Effector CD4-positive, alpha-beta T cell (primary cell): ENCODE measurements around the gene PDE3B.
A peak's percentile ranks its signal among the peaks of the same experiment; 100 is the strongest.
"Not testable (repeated sequence)": the region's sequence is repeated elsewhere in the genome, so short reads cannot be mapped to it uniquely, and the experiment has no call there.

Experiments
- DNase-seq: peaks from one replicate; pipeline ENCODE4 v3.0.0-alpha.2; 2020

PDE3B gene

DNA sequence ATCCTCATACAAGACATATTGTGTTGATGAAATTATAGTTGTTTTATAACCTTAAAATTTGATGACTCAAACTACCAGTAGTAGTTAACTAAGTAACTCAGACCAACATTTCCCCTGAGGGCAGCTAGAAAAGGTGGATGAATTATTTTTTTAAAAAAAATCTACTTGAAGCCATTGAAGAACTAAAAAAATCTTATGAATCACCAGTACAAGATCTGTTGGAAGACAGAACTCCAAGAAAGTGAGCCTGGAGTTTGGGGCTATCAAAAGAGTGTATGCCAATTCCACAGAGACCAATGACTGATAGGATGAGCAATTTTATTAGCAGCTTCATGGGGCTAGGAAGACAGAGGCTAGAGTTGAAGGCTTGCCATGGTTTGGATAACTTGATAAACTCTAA, 176.0 kb downstream of the PDE3B start:
- DNase-seq, result no peak

DNA sequence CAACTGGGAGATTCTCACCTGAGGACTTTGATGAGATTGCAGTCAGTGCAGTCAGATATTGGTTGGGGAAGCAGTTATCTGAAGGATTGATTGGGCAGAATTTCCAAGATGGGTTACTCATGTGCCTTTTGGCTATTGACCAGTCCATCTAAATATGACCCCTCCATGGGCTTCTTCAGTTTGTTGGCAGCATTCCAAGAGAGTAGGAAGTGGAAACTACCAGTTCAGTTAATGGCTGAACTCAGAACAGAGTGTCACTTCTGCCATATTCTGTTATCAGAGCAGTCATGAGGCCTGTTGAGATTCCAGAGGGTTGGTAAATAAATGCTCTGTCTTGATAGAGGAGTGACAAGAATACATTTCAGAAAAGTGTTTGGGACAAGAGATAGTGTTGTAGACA, 177.4 kb downstream of the PDE3B start:
- no peak for DNase-seq

DNA sequence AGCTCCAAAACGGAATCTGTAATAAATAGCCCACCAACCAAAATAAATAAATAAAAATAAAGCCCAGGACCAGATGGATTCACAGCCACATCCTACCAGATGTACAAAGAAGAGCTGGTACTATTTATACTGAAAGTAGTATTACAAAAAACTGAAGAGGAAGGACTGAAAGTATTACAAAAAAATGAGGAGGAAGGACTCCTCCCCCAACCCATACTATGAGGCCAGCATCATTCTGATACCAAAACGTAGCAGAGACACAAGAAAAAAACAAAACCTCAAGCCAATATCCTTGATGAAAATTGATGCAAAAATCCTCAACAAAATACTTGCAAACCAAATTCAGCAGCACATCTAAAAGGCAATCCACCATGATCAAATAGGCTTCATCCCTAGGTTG, 183.0 kb downstream of the PDE3B start:
- no peak for DNase-seq

DNA sequence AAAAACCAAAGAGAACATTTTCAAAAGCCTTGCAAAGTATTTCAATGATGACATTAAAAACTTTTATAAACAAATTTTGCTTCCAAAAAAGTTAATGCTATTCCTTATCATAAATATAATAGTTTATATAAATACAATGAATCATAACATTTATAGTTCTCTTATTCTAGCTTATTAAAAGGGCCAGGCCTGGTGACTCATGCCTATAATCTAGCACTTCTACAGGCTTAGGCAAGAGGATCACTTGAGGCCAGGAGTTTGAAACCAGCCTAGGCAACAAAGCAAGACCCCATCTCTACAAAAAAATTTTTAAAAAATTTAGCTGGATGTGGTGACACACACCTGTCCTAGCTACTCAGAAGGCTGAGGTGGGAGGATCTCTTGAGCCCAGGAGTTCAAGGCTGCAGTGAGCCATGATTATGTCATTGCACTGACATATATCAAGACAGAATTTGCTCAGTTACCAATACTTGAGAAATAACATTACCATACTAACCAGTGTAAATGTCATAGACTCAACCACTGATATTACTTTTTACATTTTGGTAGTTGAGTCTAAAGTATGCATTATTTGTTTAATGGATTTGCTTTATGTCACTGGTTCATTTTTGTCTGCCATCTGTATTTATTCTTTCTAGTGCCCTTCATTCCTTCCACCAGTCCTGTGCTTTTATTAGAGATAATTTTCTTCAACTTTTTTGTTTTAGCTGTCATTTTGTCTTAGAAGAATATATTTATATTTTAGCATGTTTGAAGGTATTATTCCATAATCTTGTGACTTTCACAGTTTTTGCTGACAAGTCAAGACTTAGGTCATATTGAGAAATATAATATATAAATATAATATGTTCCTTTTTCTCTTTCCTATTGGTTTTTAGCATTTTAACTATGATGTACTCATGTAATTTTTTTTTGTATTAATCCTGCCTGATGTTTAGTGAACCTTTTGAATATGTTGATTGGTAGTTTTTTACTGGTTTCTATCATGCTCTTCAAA, 192.2 kb downstream of the PDE3B start:
- no peak for DNase-seq

DNA sequence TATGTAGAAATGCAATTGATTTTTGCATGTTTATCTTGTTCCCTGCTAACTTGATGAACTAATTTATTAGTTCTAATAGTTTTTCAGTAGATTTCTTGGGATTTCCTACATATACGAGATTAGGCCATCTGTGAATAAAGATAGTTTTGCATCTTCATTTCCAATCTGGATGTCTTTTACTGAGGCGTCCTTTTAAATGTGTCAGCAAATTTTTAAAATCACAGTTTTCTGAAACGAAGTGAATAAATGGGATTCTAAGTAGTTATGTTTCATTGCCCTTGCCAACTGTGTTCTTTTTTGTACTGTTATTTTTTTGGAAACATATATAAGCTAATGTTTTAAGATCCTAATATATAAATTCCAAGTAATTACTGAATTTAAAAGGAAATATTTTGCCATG, 198.4 kb downstream of the PDE3B start:
- no peak for DNase-seq

DNA sequence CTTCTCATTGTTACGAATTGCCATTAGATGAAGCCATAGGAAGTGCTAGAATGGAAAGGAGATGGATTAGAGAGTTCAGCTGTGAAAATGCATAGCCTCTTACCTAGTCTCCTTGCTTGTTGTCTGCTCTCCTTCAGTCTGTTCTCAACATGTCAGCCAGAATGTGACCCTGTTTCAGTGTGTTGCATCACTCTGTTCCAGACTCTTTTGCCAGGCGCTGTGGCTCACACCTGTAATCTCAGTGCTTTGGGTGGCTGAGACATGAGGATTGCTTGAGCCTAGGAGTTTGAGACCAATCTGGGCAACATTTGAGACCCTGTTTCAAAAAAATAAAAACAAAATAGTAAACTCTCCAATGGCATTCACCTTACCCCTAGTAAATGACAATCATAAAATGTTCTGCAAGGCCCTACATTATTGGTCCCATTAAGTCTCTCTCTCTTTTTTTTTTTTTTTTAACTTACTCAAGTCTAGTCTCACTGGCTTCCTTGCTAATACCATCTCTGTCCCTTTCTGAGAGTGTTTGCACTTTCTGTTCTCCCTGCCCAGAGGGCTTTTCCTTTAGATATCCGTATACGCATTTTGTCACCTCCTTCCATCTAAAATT, 209.1 kb downstream of the PDE3B start:
- DNase-seq, result no peak

DNA sequence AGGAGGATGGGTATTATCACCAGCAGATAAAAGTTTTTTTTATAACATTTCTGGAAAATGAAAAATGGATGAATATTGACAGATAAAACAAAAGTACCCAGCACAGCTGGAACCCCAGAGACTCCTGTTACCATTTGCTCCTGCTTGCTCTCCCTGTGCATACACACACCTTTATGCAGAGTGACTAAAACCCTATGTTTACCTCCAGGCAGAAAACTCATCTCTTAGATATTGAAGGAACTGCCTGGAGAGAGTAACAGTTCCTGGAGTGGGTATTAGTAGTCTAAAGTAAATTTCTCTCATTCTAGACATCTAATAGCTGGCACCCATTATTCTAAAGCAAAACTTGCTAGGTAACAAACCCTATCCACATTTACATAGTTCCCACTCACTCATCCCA, 210.5 kb downstream of the PDE3B start:
- no peak for DNase-seq

DNA sequence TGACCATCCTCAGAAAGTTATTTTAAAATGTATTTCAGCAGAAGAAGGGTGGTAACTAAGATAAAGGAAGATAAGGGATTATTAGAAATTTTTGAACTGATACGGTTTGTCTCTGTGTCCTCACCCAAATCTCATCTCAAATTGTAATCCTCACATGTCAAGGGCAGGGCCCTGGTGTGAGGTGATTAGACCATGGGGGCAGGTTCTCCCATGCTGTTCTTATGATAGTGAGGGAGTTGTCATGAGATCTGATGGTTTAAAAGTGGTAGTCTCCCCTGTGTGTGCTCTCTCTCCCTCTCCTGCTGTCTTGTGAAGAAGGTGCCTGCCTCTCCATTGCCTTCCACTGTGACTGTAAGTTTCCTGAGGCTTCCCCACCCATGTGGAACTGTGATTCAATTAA, 212.3 kb downstream of the PDE3B start:
- DNase-seq, result no peak

DNA sequence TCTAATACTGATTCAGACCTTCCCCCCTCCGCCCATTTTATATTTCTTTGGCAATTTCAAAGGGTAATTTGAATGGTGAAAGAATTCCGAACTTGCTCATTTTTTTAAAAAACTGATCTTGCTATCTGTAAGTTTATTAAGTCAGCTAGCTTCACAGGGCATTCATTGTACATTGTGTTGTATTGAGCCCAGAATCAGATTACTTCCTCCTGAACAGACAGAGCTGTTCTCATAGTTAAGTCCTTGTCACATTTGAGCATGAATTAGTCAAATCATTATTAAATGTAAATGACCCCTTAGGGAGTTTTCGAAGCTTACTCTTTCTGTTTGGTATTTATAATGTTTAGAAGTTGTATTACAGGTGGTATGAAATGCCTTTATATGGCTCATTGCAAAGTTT, 214.0 kb downstream of the PDE3B start:
- no peak for DNase-seq

DNA sequence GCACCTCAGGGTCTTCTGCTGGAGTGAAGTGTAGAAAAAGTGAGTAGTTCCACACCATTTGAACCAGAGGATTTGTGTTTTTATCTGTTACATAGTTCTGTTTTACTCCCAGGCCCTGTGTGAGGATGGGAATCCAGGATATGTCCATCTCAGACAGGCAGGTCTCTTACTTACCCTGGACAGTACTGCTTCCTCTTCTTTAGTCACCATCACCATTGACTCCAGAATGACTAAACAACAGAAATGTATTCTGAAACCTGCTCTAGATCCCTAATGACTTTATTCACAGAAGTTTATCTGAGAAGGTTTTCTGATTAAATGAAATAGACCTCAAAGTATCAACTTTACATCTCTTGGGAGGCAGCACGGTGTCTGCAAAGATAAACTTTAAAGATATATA, 214.8 kb downstream of the PDE3B start:
- no peak for DNase-seq

DNA sequence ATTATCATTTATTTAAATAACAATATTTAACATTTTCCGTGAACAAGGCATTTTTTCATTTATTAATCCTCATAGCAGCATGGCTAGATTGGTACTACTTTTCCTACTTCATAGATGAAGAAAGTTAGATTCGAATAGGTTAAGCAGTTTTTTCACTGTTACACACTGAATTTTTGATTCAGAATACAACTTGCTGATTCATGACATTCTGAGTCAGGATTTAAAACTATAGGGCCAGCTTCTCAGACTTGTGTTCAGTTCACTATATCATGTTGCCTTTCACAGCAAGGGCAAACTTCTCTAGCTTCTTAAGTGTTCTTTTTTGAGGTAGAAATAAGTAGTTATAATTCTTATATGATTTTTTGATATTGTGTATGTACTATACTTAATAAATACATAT, 216.9 kb downstream of the PDE3B start:
- DNase-seq, result no peak

DNA sequence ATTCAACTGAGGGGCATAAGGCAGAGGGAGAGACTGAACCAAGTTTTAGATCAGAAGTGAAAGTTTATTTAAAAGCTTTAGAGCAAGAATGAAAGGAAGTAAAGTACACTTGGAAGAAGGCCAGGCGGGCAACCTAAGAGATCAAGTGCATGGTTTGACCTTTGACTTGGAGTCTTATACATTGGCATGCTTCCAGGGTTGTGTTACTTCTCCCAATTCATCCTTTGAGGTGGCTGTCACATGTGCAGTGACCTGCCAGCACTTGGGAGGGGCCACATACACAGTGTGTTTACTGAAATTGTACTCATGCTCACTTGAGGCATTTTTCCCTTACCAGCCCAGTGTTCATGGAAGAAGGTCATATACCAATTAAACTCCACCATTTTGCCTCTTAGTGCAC, 218.1 kb downstream of the PDE3B start:
- DNase-seq, result no peak

DNA sequence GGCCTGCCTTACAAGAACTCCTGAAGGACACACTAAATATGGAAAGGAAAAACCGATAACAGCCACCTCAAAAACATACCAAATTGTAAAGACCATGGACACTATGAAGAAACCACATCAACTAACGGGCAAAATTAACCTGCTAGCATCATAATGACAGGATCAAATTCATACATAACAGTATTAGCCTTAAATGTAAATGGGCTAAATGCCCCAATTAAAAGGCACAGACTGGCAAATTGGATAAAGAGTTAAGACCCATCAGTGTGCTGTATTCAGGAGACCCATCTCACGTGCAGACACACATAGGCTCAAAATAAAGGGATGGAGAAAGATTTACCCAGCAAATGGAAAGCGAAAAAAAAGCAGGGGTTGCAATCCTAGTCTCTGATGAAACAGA, 220.2 kb downstream of the PDE3B start:
- DNase-seq, result not testable (repeated sequence)

DNA sequence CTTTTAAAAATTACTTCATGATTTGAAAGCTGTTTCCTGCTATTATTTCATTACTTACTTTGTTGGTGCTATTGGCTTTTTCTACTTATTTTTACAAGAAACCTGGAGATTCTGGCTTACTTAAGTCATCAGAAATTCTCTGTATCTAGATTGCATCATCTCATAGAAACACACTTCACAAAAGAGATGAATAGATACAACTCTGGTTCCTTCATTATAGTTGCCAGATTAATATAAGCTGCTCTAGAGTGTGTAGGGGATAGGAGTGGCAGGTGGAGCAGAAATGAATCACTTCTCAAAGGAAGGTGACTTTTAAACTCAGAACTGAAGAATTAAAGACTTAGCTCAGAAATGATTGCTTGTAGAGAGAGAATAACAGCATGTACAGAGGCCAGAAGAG, 228.4 kb downstream of the PDE3B start:
- DNase-seq, result no peak

DNA sequence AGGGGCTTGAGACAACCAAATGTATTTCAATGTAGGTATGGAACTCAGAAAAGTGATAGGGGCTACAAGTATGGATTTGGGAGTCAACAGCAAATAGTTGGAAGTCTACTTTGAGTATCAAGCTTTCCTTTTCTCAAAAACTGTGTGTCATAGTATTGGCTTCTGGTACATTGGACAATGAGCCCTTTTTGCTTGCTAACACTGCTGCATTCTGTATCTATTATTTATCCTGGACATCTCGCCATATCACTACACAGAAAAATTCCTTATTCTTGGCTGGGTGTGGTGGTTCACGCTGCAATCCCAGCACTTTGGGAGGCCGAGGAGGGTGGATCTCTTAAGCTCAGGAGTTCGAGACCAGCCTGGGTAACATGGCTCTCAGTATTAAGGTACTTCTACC, 230.0 kb downstream of the PDE3B start:
- DNase-seq, result no peak

DNA sequence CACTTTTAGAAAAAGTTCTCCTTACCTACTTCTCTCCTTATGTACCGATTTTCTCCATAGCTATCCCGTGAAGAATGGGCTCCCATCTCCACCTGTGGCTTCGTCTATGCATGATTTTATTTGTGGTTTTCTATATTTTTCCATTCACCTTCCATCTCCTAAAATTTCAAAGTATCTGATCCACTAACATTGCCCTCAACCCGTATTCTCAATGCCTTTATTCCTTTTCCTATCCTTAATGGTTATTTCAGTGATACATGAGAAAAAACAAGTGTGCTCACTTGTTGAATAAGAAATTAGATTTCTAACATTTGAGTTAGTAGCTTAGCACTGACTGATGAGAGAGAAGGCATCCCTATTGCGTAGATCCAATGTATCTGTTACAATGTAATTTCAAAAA, 231.6 kb downstream of the PDE3B start:
- no peak for DNase-seq

DNA sequence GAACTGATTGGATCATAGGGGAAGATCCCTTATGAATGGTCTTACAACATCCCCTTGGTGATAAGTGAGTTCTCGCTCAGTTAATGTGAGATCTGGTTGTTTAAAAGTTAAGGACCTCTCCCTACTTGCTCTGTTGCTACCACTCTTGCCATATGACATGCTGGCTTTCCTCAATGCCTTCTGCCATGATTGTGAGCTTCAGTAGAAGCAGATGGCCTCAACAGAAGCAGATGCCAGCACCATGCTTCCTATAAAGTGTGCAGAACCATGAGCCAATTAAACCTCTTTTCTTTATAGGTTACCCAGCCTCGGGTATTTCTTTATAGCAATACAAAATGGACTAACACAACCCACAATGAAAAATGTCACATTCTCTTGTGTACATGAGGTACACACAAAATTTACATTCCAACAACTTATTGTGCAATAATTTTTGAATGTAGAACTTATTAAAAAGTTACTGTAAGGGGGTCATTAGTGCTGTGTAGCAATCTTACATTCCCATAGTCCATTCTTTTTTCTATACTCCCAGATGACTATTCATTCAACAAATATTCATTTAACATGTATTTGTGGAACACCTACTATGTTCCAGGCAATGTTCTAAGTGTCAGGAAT, 238.1 kb downstream of the PDE3B start:
- DNase-seq, result no peak

DNA sequence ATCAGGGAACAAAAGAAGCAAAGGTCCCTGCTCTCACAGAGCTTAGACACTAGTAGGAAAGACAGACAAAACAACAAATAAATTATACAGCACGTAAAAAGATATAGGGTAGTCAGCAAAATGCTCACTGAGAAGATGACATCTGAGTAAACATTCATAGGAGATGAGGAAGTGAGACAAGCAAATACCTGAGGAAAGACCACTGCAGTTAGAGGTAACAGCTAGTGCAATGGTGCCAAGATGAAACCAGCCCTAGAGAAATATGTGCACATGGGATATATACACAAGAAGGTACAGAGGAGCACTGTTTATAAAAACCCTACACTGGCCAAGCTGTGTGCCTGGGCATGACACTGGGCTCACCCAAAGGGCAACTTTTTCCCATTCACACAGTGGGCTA, 238.6 kb downstream of the PDE3B start:
- DNase-seq, result no peak

DNA sequence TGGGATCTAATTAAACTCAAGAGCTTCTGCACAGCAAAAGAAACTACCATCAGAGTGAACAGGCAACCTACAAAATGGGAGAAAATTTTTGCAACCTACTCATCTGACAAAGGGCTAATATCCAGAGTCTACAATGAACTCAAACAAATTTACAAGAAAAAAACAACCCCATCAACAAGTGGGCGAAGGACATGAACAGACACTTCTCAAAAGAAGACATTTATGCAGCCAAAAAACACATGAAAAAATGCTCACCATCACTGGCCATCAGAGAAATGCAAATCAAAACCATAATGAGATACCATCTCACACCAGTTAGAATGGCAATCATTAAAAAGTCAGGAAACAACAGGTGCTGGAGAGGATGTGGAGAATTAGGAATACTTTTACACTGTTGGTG, 240.1 kb downstream of the PDE3B start:
- not testable (repeated sequence) for DNase-seq

DNA sequence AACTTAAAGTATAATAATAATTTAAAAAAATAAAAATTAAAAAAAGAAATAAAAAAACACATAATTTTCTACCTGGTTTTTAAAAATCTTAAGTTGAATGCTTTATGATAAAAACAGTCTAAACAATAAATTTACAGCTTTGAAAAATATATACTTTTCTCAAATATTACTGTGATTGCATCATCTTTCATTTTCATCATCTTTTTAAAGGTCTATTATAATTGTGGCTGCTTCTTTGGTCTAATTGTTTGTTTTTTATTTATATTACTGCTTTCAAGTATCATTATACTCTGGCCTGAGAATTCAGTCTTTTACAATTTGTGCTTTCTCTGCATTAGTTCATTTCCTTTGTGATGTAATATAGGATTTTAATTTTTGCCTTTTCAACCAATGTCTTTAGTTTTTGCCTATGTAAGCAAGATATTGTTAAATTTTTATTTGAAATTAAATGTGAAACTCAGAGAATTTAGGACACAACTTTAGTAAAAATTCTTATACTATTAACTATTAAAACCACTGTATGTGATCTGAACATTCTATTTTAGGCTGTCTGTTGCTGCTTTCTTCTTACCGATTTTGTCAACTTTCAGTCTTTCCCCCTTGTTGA, 241.2 kb downstream of the PDE3B start:
- DNase-seq, result no peak

DNA sequence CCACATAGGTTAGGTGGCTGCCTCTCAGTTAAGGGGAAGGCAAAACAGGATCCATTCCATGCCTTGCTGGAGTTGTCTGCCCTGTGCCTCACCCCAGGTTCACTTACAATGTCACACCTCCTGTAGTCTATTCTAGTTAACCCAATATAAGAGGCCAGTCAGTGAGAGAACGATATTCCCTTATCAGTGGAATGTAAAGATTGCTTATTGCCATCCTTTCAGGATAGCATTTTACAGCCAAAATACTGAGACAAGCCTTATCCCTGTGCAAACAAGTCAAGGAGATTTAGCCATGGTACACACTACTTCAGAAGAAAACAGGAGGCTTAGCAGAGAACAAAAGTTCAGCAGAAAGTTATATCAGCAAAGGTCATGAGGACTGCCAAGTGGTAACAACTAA, 242.9 kb downstream of the PDE3B start:
- no peak for DNase-seq

DNA sequence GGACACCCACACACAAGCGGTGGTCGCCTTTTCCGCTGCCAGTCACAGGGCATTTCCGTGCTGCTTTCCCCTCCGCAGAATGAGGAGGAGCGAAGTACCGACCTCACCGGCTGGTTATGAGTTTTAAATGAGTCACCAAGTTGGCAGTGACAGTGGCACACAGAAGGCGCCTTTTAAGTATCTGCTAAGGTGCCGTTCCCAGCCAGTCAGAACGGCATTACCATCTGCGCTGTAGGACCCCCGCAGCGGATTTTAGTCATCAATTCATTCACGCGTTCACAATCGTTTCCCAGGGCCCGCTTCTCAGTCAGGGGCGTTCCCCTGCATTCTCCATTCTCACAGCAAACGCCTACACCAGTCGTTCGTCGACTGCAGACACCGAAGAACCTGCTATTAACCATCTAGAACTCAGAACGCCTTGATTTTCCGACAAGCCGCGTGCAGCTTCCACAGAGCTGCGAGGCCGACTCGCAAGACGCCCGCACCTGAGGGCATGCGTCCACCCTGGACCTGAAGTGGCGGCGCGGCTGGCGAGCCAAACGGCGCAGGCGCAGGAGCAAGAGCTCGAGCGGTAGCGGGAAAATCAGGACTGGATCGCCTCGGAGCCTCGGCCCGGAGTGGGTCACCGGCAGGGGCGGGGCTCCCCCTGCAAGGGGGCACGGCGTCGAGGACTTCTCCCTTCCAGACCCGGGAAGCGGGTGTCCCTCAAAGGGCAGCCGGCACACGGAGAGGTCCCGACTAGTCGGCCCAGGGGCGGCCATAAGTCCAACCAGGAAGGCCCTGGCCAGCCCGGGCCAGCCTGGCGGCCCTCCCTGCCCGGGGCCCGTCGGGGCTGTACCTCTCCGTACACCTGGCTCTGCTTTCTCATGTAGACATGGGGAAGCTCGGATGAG, 247.8 kb downstream of the PDE3B start:
- DNase-seq, result peak; percentile 76
